ENCODE results near the gene KLHL3.

The KLHL3 gene

GRCh38 chr5:137575847-137576246 lies 160.0 kb downstream of the KLHL3 start:
- DNase-seq (ENCODE audit: low spot score), result no peak

GRCh38 chr5:137575211-137575610 lies 160.7 kb downstream of the KLHL3 start:
- no peak for DNase-seq (ENCODE audit: low spot score)

GRCh38 chr5:137573376-137573775 lies 162.5 kb downstream of the KLHL3 start:
- no peak for DNase-seq (ENCODE audit: low spot score)

- no peak for DNase-seq (ENCODE audit: low spot score)
Measured at GRCh38 chr5:137572042-137572695, 163.7 kb downstream of the KLHL3 start.

DNA sequence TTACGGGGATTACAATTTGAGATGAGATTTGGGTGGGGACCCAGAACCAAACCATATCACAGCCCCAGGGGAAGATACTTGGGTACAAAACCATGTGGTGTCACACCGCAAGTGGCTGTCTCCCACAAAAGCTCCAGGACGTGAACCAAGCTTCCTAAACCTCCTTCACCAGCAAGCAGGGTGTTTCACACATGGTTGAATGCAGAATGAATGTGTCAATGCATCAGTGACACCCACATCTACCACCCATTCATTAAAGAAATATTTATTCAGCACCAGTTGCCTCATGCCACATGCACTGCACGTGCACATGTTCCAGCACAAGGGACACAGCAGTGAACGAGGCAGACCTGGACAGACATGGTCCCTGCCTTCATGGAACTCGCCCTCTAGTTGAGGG lies 165.8 kb downstream of the KLHL3 start:
- no peak for DNase-seq (ENCODE audit: low spot score)

All from NAMALWA (cell line).